Stimulated activated naive B cell treated with anti-CD40 and anti-IgM and Interleukin-4, amounts not matched to agents 10 μg/mL and 1 μg/mL and 100 μg/mL, for 72 hours (primary cell): ENCODE measurements around the gene DIABLO.
"Not testable (repeated sequence)": the region's sequence is repeated elsewhere in the genome, so short reads cannot be mapped to it uniquely, and the experiment has no call there.

ENCODE experiments used
- ATAC-seq, 2 donors: fragments of 150-1000 bp; cut with Tn5 transposase; replicated peaks; 2 replicates each; pipeline ENCODE4 v1.10.0; 2021; ENCODE audit warnings: moderate library complexity in 1 of 2
- DNase-seq: peaks from one replicate; pipeline ENCODE4 v3.0.0; 2021
- H3K27ac Mint-ChIP-seq: one replicate; pipeline ENCODE4 v1.8.0; 2022; ENCODE audit warnings: mild to moderate bottlenecking, mixed read lengths
- H3K27me3 Mint-ChIP-seq, 2 donors: one replicate each; pipeline ENCODE4 v1.8.0; 2022; ENCODE audit warnings: mixed read lengths in 2 of 2
- H3K36me3 Mint-ChIP-seq, 2 donors: one replicate each; pipeline ENCODE4 v1.8.0; 2022; ENCODE audit warnings: mixed read lengths in 2 of 2, mild to moderate bottlenecking in 1 of 2
- H3K4me1 Mint-ChIP-seq, 2 donors: one replicate each; pipeline ENCODE4 v1.8.0; 2022; ENCODE audit warnings: mixed read lengths in 2 of 2, mild to moderate bottlenecking in 1 of 2
- H3K4me3 Mint-ChIP-seq, 2 donors: one replicate each; pipeline ENCODE4 v1.8.0; 2022; ENCODE audit warnings: mild to moderate bottlenecking in 2 of 2, mixed read lengths in 2 of 2, moderate library complexity in 1 of 2
- H3K9me3 Mint-ChIP-seq, 2 donors: one replicate each; pipeline ENCODE4 v1.8.0; 2022; ENCODE audit warnings: mixed read lengths in 2 of 2, mild to moderate bottlenecking in 1 of 2

DIABLO gene

DNA sequence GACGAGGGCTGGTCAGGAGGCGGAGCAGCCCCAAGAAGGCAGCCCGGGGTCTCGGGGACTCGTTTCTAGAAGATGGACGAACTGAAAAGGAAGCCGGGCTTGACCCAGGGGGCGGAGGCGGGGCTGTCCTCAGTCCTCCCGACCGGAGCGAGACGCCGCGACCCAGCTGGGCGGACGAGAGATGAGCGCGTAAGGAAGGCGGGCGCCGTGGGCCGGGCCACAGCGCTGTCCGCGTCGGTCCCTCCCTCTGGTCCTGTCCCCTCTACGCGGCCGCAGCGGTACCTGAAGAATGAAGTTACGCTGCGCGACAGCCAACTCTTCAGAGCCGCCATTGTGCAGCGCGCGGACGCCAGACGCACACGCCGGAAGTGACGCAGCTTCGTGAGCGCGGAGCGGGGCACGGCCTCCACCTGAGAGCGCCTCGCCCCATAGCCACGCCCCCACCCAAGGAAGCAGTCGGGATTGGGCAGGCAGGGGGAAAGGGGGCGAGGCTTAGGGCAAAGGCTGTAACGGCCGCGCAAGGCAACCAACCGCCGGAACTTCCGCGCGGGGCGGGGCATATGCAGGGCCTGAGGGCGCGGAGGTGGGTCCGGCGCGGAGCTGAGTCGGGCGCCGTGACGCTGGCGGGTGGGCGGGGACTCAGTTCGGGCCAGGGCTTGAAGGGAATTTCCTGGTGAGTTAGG, at the start of gene DIABLO:
Gene DIABLO (minus strand): TSS at position 370 of the 683 bp plus-strand sequence. CDS start 38 bp downstream, at position 332.
- Mint-ChIP-seq H3K4me1 (peaks cover 22 to 39% of the 10 kb centered on the region in 2 donors), H3K9me3 (no peaks in the 10 kb centered on the region), H3K4me3 (peak within 1 kb of the TSS; percentile 92 to 99), H3K36me3 (peaks cover 24 to 51% of the 10 kb centered on the region in 2 donors), H3K27me3 (no peaks in the 10 kb centered on the region), H3K27ac (peak within 1 kb of the TSS; percentile 98)
- DNase-seq (peak; percentile 100), ATAC-seq (peak; percentile 94 to 96)

DNA sequence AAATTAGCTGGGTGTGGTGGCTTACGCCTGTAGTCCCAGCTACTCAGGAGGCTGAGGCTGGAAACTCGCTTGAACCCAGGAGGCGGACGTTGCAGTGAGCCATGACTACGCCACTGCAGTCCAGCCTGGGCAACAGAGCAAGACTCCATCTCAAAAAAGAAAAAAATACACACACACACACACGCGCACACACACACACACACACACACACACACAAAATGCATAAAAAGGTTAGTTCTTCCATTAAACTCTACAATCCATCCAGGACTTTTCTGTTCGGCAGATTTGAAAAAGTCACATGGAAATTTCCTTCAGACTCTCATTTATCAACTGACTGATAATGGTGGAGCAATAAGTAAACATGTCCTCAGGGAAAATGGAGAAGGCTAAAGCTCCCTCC, 49.6 kb upstream of the DIABLO start:
- DNase-seq (no peak), ATAC-seq (no peak)
- no peak overlapping the region for H3K4me3 Mint-ChIP-seq
- peaks cover 20 to 44% of the 10 kb centered on the region in 2 donors for H3K36me3 Mint-ChIP-seq
- no peaks in the 10 kb centered on the region for H3K27me3 Mint-ChIP-seq
- H3K27ac Mint-ChIP-seq: no peak overlapping the region
- H3K4me1 Mint-ChIP-seq: no peaks in the 10 kb centered on the region
- H3K9me3 Mint-ChIP-seq: no peaks in the 10 kb centered on the region

DNA sequence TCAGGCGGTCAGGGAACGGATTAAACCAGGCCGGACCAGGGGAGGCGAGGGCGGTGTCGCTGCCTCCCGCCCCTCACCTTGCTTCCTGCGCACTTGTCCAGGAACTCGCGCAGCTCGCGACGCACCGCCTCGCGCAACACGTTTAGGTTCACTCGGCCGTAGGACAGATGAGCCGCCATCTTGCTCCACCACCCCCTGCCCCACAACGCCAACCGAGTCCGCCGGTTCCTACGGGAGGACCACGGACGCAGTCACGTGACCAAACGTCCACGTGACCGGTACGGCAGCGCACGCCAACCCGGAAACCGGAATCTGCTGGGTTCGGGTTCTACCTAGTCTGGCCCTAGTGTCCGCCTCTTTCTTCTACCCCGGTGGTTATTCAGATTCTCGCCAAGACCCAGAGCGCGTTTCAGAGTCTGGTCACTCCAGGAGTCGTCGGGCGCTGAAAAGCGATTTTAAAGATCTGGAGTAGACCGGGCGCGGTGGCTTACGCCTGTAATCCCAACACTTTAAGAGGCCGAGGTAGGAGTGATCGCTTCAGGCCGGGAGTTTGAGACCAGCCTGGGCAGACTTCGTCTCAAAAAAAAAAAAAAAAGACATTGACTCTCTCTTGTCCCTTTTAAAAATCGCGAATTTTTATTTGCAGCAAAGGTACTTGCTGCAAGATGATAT, 40.5 kb upstream of the DIABLO start, which contains the start of gene VPS33A:
Gene VPS33A (minus strand): TSS at position 265 of the 672 bp plus-strand sequence. CDS start 86 bp downstream, at position 179.
- peak; percentile 94 for DNase-seq
- peaks cover 10 to 12% of the 10 kb centered on the region in 2 donors for H3K36me3 Mint-ChIP-seq
- peak within 1 kb of the TSS; percentile 100 for H3K27ac Mint-ChIP-seq
- peak; percentile 92 to 94 for ATAC-seq
- no peaks in the 10 kb centered on the region for H3K9me3 Mint-ChIP-seq
- H3K4me1 Mint-ChIP-seq: peaks cover 8 to 23% of the 10 kb centered on the region in 2 donors
- peak within 1 kb of the TSS; percentile 97 to 99 for H3K4me3 Mint-ChIP-seq
- peaks cover 0 to 4% of the 10 kb centered on the region in 2 donors for H3K27me3 Mint-ChIP-seq

DNA sequence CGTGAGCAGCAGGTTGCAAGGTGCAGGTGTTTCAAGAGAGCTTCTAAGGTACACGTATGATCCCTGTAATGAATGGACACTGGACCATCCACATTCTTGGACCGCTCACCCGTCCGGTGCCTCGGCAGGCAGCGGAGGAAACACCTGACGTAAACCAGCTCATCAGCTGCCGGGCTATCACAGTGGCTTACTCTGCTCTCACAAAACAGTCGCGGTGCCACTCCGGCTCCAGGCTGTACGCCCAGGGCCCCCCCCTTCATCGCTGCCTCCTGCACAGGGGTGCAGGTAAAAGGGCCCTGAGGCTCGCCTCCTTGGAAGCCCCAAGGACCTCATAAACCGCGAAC, 40.0 kb upstream of the DIABLO start:
- Mint-ChIP-seq H3K9me3 (no peaks in the 10 kb centered on the region), H3K27me3 (peaks cover 0 to 4% of the 10 kb centered on the region in 2 donors), H3K36me3 (peaks cover 13% of the 10 kb centered on the region in 2 donors), H3K4me3 (peak overlapping the region; percentile 97 to 99), H3K4me1 (peaks cover 8 to 23% of the 10 kb centered on the region in 2 donors), H3K27ac (peak overlapping the region; percentile 100)
- ATAC-seq: peak; percentile 54 to 62
- no peak for DNase-seq

DNA sequence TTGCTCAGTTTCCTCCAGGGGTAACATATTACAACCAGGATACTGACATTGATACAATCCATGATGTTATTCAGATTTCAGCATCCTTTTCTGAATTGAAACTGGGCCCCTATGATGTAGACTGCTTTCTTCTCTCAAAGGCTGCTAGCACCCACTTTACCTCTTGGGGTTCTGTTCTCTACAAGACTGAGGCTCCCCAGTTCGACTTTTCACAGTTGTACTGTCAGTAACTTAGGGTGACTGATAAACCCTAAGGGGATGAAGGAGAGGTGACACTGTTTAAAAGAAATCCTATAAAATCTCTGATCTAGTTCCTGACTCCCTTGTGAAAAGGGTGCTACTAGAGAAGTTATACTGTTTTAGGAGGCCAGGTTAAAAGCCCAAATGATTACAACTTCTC, 39.6 kb upstream of the DIABLO start:
- Mint-ChIP-seq H3K4me1 (peaks cover 8 to 23% of the 10 kb centered on the region in 2 donors), H3K36me3 (peaks cover 13 to 16% of the 10 kb centered on the region in 2 donors), H3K27ac (peak overlapping the region; percentile 100), H3K4me3 (peak overlapping the region; percentile 97 to 99), H3K9me3 (no peaks in the 10 kb centered on the region), H3K27me3 (peaks cover 0 to 4% of the 10 kb centered on the region in 2 donors)
- no peak for DNase-seq
- peak in 1 of 2 donors; percentile 3 for ATAC-seq

DNA sequence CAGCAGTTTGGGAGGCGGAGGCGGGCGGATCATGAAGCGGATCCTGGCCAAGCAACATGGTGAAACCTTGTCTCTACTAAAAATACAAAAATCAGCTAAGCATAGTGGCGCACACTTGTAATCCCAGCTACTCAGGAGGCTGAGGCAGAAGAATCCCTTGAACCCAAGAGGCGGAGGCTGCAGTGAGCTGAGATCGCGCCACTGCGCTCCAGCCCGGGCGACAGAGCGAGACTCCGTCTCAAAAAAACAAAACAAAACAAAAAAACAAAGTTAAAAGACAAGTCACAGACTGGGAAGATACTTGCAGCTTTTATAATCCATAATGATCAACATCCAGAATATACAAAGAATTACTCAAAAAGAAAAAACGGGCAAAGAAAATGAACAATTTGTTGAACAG, 34.9 kb upstream of the DIABLO start:
- Mint-ChIP-seq H3K4me1 (peaks cover 2 to 19% of the 10 kb centered on the region in 2 donors), H3K27ac (peak overlapping the region; percentile 79), H3K36me3 (peaks cover 25 to 47% of the 10 kb centered on the region in 2 donors)
- not testable (repeated sequence) for H3K4me3 Mint-ChIP-seq, H3K27me3 Mint-ChIP-seq, H3K9me3 Mint-ChIP-seq, DNase-seq, ATAC-seq

DNA sequence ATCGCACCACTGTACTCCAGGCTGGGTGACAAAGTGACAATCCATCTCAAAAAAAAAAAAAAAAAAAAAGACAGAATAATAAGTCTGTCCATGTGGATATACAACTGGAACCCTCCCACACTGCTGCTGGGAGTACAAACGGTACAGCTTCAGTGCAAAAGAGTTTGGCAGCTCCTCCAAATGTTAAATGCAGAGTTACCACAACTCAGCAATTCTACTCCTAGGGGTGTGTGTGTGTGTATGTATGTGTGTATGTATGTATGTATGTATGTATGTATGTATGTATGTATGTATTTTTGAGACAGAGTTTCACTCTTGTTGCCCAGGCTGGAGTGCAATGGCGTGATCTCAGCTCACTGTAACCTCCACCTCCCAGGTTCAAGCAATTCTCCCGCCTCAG, 33.1 kb upstream of the DIABLO start:
- H3K4me3 Mint-ChIP-seq, DNase-seq, H3K27ac Mint-ChIP-seq, ATAC-seq, H3K27me3 Mint-ChIP-seq, H3K4me1 Mint-ChIP-seq, H3K9me3 Mint-ChIP-seq: not testable (repeated sequence)
- H3K36me3 Mint-ChIP-seq: peaks cover 25 to 47% of the 10 kb centered on the region in 2 donors

DNA sequence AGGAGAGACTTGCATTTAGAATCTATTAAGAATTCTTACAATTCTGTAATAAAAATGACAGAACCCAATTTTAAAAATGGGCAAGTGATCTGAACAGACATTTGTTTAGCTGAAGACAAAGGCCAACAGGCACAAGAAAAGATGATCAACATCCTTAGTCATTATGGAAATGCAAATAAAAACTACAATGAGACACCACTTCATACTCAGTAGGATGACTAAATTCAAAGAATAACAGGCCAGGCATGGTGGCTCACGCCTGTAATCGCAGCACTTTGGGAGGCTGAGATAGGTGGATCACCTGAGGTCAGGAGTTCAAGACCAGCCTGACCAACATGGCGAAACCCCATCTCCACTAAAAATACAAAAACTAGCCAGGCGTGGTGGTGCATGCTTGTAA, 32.6 kb upstream of the DIABLO start:
- DNase-seq, H3K4me3 Mint-ChIP-seq, ATAC-seq, H3K9me3 Mint-ChIP-seq, H3K4me1 Mint-ChIP-seq, H3K27me3 Mint-ChIP-seq: not testable (repeated sequence)
- Mint-ChIP-seq H3K36me3 (peaks cover 25 to 46% of the 10 kb centered on the region in 2 donors), H3K27ac (peak overlapping the region; percentile 21)

DNA sequence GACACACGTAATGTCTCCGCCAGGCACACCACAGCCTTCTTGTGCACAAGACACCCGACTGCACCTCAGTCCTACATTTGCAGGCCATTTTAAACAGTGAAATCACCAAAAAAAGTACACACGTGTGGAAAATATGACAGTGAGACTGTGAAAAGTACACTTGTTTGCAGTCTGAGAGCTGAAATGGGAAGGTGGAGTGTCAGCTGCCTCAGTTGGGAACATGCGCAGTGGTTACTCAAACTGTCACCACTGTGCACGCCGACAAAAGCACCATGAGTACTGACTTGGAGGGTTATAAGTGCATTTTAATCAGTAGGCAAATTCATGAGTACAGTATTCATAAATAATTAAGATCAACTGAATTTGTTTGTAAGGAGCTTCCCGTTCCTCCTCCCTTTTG, 24.7 kb upstream of the DIABLO start:
- DNase-seq (no peak), ATAC-seq (no peak)
- no peaks in the 10 kb centered on the region for H3K9me3 Mint-ChIP-seq
- peaks cover 36% of the 10 kb centered on the region in 2 donors for H3K36me3 Mint-ChIP-seq
- H3K27ac Mint-ChIP-seq: no peak overlapping the region
- peaks cover 2 to 6% of the 10 kb centered on the region in 2 donors for H3K4me1 Mint-ChIP-seq
- no peak overlapping the region for H3K4me3 Mint-ChIP-seq
- H3K27me3 Mint-ChIP-seq: no peaks in the 10 kb centered on the region

DNA sequence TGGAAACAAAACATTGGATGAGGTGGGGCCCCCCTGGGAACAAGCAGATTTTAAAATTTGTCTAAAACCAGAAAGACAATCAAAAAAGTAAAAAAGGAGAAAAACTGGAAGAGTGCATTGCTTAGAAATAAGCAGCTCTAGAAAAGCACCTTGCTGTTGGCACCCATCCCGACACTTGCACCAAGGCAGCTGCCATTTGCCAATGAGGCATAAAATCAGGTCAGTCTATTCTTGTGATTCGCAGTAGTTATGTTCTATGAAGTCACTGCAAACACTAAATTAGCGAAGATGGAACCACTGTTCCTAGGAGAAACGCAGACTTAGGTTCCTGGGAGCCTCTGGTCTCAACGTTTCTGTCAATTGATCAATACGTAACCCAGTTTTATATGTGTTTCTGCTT, 24.2 kb upstream of the DIABLO start:
- peaks cover 36% of the 10 kb centered on the region in 2 donors for H3K36me3 Mint-ChIP-seq
- DNase-seq (no peak), ATAC-seq (no peak)
- no peak overlapping the region for H3K27ac Mint-ChIP-seq
- H3K9me3 Mint-ChIP-seq: no peaks in the 10 kb centered on the region
- peaks cover 2 to 6% of the 10 kb centered on the region in 2 donors for H3K4me1 Mint-ChIP-seq
- H3K27me3 Mint-ChIP-seq: no peaks in the 10 kb centered on the region
- H3K4me3 Mint-ChIP-seq: no peak overlapping the region

DNA sequence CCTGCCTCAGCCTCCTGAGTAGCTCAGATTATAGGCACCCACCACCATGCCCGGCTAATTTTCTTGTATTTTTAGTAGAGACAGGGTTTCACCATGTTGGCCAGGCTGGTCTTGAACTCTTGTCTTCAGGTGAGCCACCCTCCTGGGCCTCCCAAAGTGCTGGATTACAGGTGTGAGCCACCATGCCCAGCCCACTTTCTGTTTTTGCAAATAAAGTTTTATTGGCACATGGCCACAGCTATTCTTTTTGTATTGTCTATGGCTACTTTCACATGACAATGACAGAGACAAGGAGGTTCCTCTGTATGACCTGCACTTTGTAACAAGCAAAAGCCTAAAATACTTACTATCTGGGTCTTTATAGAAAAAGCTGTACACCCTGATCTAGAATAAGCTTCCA, 19.7 kb upstream of the DIABLO start:
- Mint-ChIP-seq H3K4me3 (no peak overlapping the region), H3K27ac (no peak overlapping the region), H3K4me1 (peaks cover 0 to 2% of the 10 kb centered on the region in 2 donors), H3K27me3 (no peaks in the 10 kb centered on the region), H3K36me3 (peaks cover 46 to 48% of the 10 kb centered on the region in 2 donors), H3K9me3 (no peaks in the 10 kb centered on the region)
- DNase-seq (no peak), ATAC-seq (no peak)

DNA sequence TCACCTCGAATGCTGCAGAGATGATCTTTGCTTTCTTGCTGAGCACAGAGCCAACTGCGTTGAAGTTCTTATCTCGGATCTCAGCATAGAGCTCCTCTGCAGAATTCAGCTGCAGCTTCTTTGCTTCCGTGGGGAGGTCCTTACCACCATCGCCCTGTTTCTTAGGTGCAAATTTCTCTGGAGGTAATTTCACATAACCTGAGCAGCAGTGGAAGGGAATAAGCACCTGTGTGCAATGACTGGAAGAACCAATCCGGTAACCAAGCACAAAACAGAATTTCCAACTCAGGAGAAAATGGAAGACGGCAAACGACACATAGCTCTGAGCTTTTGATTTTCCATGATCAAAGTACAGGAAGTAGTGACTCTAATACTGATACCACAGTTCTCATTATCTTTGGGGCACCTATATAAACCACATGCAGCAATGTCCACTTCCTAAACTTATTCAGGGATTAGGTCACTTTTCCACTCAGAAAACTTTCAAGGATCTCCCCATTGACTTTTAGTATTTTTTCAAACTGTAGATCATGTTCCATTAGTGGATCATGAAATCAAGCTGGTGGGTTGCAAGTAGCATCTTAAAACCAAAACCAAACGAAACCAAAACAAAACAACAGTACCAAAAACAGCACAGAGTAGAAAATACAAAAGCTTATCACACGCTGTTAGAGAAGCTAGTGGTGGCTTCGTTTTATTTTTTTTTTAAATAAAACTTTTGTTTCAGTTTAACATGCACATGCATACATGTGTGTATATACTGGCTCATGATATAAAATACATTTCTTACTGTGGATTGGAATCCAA, 18.9 kb upstream of the DIABLO start:
- no peak overlapping the region for H3K27ac Mint-ChIP-seq
- no peaks in the 10 kb centered on the region for H3K27me3 Mint-ChIP-seq
- H3K9me3 Mint-ChIP-seq: no peaks in the 10 kb centered on the region
- DNase-seq (no peak), ATAC-seq (no peak)
- no peak overlapping the region for H3K4me3 Mint-ChIP-seq
- peaks cover 0 to 2% of the 10 kb centered on the region in 2 donors for H3K4me1 Mint-ChIP-seq
- peaks cover 42 to 49% of the 10 kb centered on the region in 2 donors for H3K36me3 Mint-ChIP-seq

DNA sequence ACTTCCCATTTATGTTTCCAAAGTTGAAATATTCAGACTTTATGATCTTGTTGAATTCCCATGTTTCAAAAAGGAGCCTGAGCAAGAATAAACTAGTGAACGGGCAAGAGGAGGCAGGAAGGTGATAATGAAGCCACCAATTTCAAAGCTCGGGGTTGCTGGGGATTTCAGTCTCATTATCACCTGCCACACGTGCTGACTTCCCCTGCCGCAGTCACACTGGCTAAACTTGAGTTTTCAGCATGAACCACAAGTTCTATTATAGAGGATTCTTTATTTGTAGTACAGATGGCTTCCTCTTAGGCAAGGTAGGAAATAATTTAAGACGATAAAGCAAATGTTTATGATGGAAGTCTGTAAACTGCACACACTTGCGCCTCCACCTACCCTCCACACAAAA, 18.1 kb upstream of the DIABLO start:
- DNase-seq (no peak), ATAC-seq (no peak)
- Mint-ChIP-seq H3K4me3 (no peak overlapping the region), H3K36me3 (peaks cover 35 to 43% of the 10 kb centered on the region in 2 donors), H3K27ac (no peak overlapping the region), H3K27me3 (no peaks in the 10 kb centered on the region), H3K4me1 (peaks cover 0 to 2% of the 10 kb centered on the region in 2 donors), H3K9me3 (no peaks in the 10 kb centered on the region)

DNA sequence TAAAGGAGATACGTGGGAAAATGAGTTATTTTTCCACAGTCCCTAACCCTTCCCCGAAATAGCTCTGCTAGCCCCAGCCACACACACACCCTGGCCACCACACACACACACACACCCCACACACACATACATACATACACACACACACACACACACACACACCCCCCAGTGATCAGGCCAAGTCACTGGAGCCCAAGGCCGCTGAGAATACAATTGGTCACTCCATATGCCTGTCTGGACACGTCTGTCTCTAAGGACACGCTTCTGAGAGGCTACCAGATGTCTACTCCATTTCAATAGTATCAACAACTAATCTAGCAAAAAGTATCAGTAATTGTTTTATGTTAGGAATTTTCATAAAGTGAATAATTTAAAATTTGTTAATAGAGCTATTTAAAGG, 13.0 kb upstream of the DIABLO start:
- Mint-ChIP-seq H3K36me3 (peaks cover 33 to 43% of the 10 kb centered on the region in 2 donors), H3K27me3 (no peaks in the 10 kb centered on the region), H3K4me3 (no peak overlapping the region), H3K9me3 (no peaks in the 10 kb centered on the region), H3K27ac (no peak overlapping the region), H3K4me1 (no peaks in the 10 kb centered on the region)
- DNase-seq: no peak
- no peak for ATAC-seq
